OCI-LY7 (cell line): Measurements from ENCODE around the gene LRFN2. TPM values are rescaled to one million over a fixed set of nuclear protein-coding genes. Genes with fewer than 3 reads are reported as not detected.

Experiments
- BruUV-seq: library from RNA; stranded (reverse); fragments of 400-500 nt; replicated peaks from 2 replicates; lab custom pipeline; 2021; lab: Mats Ljungman, UMichigan
- CTCF ChIA-PET: fragments of 300-600 bp; sonication (Branson Sonifier 250); formaldehyde crosslinking; loops from one replicate; lab custom pipeline; 2022; ENCODE audit warnings: antibody characterized with exemption; ENCODE audit not compliant: unreplicated experiment; lab: Charles Lee
- POLR2A ChIA-PET: fragments of 300-600 bp; sonication (Branson Sonifier 250); formaldehyde crosslinking; loops from one replicate; lab custom pipeline; 2022; ENCODE audit warnings: antibody characterized with exemption; lab: Charles Lee
- DNase-seq: peaks from one replicate; pipeline ENCODE4 v3.0.0-alpha.2; 2015; ENCODE audit warnings: low spot score
- H2AFZ ChIP-seq: fragments of 200-600 bp; sonication (generic), shearing (Covaris generic); 2 replicates; pipeline ENCODE4 v1.6.1; 2014; ENCODE audit warnings: mild to moderate bottlenecking, antibody characterized with exemption, low read length, moderate library complexity
- H3K27ac ChIP-seq: fragments of 200-600 bp; sonication (generic); 2 replicates; pipeline ENCODE4 v1.5.1; 2014; ENCODE audit warnings: mixed run types, low read depth, mild to moderate bottlenecking, moderate library complexity, low read length, inconsistent platforms; ENCODE audit not compliant: poor library complexity, severe bottlenecking
- H3K36me3 ChIP-seq: fragments of 200-600 bp; sonication (generic); 2 replicates; pipeline ENCODE4 v1.6.1; 2014; ENCODE audit warnings: mild to moderate bottlenecking, antibody characterized with exemption, low read length, moderate library complexity, mixed read lengths; ENCODE audit not compliant: insufficient read depth
- H3K4me1 ChIP-seq: fragments of 200-600 bp; sonication (generic); 2 replicates; pipeline ENCODE4 v1.5.1; 2014; ENCODE audit warnings: mild to moderate bottlenecking, low read length; ENCODE audit not compliant: insufficient read depth, poor library complexity, severe bottlenecking
- H3K4me2 ChIP-seq: fragments of 200-600 bp; sonication (generic); 2 replicates; pipeline ENCODE4 v1.6.1; 2014; ENCODE audit warnings: mild to moderate bottlenecking, low read length
- H3K4me3 ChIP-seq: fragments of 200-600 bp; sonication (generic); 2 replicates; pipeline ENCODE4 v1.5.1; 2014; ENCODE audit warnings: mild to moderate bottlenecking, low read depth, low read length; ENCODE audit not compliant: poor library complexity, severe bottlenecking
- H3K79me2 ChIP-seq: fragments of 200-600 bp; sonication (generic); 2 replicates; pipeline ENCODE4 v1.6.1; 2016; ENCODE audit warnings: low read depth, mild to moderate bottlenecking, low read length, moderate library complexity, mixed read lengths; ENCODE audit not compliant: insufficient read depth
- H3K9me2 ChIP-seq: fragments of 200-600 bp; sonication (generic); 2 replicates; pipeline ENCODE4 v1.6.1; 2016; ENCODE audit warnings: mild to moderate bottlenecking, low read length, mixed read lengths; ENCODE audit not compliant: insufficient read depth
- H3K9me3 ChIP-seq: fragments of 200-600 bp; sonication (generic); 2 replicates; pipeline ENCODE4 v1.6.1; 2014; ENCODE audit warnings: mild to moderate bottlenecking, mixed run types, low read length, mixed read lengths
- H4K20me1 ChIP-seq: fragments of 200-600 bp; sonication (generic); 2 replicates; pipeline ENCODE4 v1.6.1; 2014; ENCODE audit warnings: mild to moderate bottlenecking, antibody characterized with exemption, low read length, moderate library complexity, mixed read lengths; ENCODE audit not compliant: insufficient read depth
- EZH2phosphoT487 ChIP-seq: fragments of 200-600 bp; sonication (generic); IDR thresholded peaks from 2 replicates; pipeline ENCODE4 v1.6.1; 2018; ENCODE audit warnings: low read depth, borderline replicate concordance, mild to moderate bottlenecking, mixed run types, antibody characterized with exemption, low read length, moderate library complexity, mixed read lengths
- intact Hi-C: fragments of 100-400 bp; cut with micrococcal nuclease; formaldehyde crosslinking; loops from one replicate; pipeline ENCODE4 v1.10.0; 2022; ENCODE audit not compliant: unreplicated experiment
- total RNA-seq, 2 experiments: library from RNA; depleted of rRNA in 1 of 2; stranded (reverse); fragments of >200 nt in 1 of 2; shearing (Covaris generic) in 1 of 2; gene quantifications; 2 replicates each; pipeline ENCODE4 v1.2.3, GENCODE V29; 2014 to 2022
- TF ChIP-seq, protein P1 (sequence below): fragments of 200-600 bp; sonication (generic); conservative IDR thresholded peaks from 2 replicates; pipeline ENCODE4 v1.5.1; 2014; ENCODE audit warnings: mild to moderate bottlenecking, antibody characterized with exemption, low read length, moderate library complexity, mixed read lengths

Gene LRFN2
- total RNA-seq, 2 experiments from 2014 or later = not detected

GRCh38 chr6:40568062-40568708 is 19.0 kb downstream of the LRFN2 start:
- intact Hi-C loops = no loop called here
- H2AFZ ChIP-seq = no peak overlapping the region
- no peaks in the 10 kb centered on the region for H4K20me1 ChIP-seq
- H3K27ac ChIP-seq = no peak overlapping the region
- ChIA-PET CTCF (no interaction called here), POLR2A (no interaction called here)
- no peak overlapping the region for H3K4me2 ChIP-seq
- H3K4me1 ChIP-seq = no peaks in the 10 kb centered on the region
- H3K9me3 ChIP-seq = no peaks in the 10 kb centered on the region
- TF ChIP-seq, protein P1, sequence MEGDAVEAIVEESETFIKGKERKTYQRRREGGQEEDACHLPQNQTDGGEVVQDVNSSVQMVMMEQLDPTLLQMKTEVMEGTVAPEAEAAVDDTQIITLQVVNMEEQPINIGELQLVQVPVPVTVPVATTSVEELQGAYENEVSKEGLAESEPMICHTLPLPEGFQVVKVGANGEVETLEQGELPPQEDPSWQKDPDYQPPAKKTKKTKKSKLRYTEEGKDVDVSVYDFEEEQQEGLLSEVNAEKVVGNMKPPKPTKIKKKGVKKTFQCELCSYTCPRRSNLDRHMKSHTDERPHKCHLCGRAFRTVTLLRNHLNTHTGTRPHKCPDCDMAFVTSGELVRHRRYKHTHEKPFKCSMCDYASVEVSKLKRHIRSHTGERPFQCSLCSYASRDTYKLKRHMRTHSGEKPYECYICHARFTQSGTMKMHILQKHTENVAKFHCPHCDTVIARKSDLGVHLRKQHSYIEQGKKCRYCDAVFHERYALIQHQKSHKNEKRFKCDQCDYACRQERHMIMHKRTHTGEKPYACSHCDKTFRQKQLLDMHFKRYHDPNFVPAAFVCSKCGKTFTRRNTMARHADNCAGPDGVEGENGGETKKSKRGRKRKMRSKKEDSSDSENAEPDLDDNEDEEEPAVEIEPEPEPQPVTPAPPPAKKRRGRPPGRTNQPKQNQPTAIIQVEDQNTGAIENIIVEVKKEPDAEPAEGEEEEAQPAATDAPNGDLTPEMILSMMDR = no peak
- TF ChIP-seq EZH2phosphoT487 = no peak
- H3K36me3 ChIP-seq = no peaks in the 10 kb centered on the region
- H3K4me3 ChIP-seq = no peak overlapping the region
- no peaks in the 10 kb centered on the region for H3K9me2 ChIP-seq
- H3K79me2 ChIP-seq = no peaks in the 10 kb centered on the region
- no TSS peak for BruUV-seq
- DNase-seq = no peak

DNA sequence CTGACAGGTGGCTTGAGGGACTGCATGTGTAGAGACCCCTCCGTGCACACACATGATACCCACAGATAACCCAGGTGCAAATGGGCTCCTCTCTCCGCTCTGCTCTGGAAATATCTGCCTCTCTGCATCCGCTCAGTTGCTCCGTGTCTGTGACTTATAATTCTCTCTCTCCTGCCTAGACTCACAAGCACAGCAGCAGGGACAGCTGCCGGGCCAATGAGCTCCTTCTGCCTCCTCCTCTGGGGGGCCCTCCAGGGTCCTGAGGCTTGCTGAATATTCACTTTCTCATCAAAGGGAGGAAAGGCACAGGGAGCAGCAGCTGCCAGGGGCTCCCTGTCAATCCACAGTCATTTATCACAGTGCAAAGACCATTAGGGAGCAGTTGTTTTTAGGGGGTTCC is 24.1 kb downstream of the LRFN2 start:
- Histone ChIP-seq H3K4me3 (no peak overlapping the region), H4K20me1 (no peaks in the 10 kb centered on the region), H2AFZ (no peak overlapping the region), H3K9me2 (no peaks in the 10 kb centered on the region), H3K36me3 (no peaks in the 10 kb centered on the region), H3K9me3 (no peaks in the 10 kb centered on the region), H3K4me1 (no peaks in the 10 kb centered on the region), H3K4me2 (no peak overlapping the region), H3K27ac (no peak overlapping the region), H3K79me2 (no peaks in the 10 kb centered on the region)
- POLR2A ChIA-PET = no interaction called here
- CTCF ChIA-PET = no interaction called here
- TF ChIP-seq, protein P1 = no peak
- no peak for TF ChIP-seq EZH2phosphoT487
- DNase-seq = no peak
- no TSS peak for BruUV-seq
- intact Hi-C loops = no loop called here

DNA sequence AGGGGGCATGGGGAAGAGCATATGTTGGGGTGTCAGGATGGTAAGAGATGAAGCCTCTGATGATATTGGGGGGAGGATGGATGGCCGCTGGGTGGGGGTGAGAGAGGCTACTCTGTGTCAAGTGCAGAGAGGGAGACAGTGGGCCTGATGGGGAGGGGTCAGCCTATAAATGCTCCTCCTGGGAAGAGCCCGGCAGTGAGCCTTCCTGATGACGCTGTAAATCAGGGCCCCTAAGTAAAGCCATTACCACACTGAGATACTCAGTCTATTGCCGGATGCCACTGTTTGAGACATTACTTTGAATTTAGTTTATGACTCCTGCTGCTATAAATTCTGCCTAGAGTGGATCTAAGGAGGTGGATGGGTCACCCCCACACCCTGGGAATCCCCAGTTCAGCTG is 28.1 kb downstream of the LRFN2 start:
- H3K9me3 ChIP-seq = no peaks in the 10 kb centered on the region
- TF ChIP-seq EZH2phosphoT487 = no peak
- TF ChIP-seq, protein P1 = no peak
- no peaks in the 10 kb centered on the region for H3K4me1 ChIP-seq
- H3K4me3 ChIP-seq = no peak overlapping the region
- no peak overlapping the region for H3K4me2 ChIP-seq
- no peak for DNase-seq
- ChIA-PET POLR2A (no interaction called here), CTCF (no interaction called here)
- H3K27ac ChIP-seq = no peak overlapping the region
- H3K79me2 ChIP-seq = no peaks in the 10 kb centered on the region
- H3K36me3 ChIP-seq = no peaks in the 10 kb centered on the region
- no peaks in the 10 kb centered on the region for H4K20me1 ChIP-seq
- intact Hi-C loops = loop anchor here (10.0 kb wide), 1 partner anchor 286 kb away; no protein-coding TSS in a partner anchor
- no TSS peak for BruUV-seq
- no peaks in the 10 kb centered on the region for H3K9me2 ChIP-seq
- no peak overlapping the region for H2AFZ ChIP-seq
